HS-5 (cell line): Measurements from ENCODE around the gene CCDC170.
"Not testable (repeated sequence)": the region's sequence is repeated elsewhere in the genome, so short reads cannot be mapped to it uniquely, and the experiment has no call there.

Experiments
- DNase-seq: peaks from one replicate; pipeline ENCODE4 v3.0.0-alpha.2; 2012; ENCODE audit warnings: low read depth

CCDC170 gene

GRCh38 chr6:151494235-151494935 is 568 bp downstream of the CCDC170 start:
- DNase-seq: no peak

- DNase-seq: no peak
Measured at GRCh38 chr6:151494936-151495320, 1.1 kb downstream of the CCDC170 start.

GRCh38 chr6:151495380-151495779 is 1.6 kb downstream of the CCDC170 start:
- no peak for DNase-seq

- DNase-seq: no peak
Measured at GRCh38 chr6:151497905-151498304, 4.1 kb downstream of the CCDC170 start.

GRCh38 chr6:151498327-151498726 is 4.5 kb downstream of the CCDC170 start:
- DNase-seq: no peak

GRCh38 chr6:151499551-151499950 is 5.7 kb downstream of the CCDC170 start:
- DNase-seq: no peak

GRCh38 chr6:151501511-151502136 is 7.8 kb downstream of the CCDC170 start:
- DNase-seq: no peak

- DNase-seq: peak; percentile 43
Measured at GRCh38 chr6:151502499-151502898, 8.7 kb downstream of the CCDC170 start.

- no peak for DNase-seq
Measured at GRCh38 chr6:151506761-151507160, 12.9 kb downstream of the CCDC170 start.

GRCh38 chr6:151509048-151509447 is 15.2 kb downstream of the CCDC170 start:
- no peak for DNase-seq

GRCh38 chr6:151512481-151512880 is 18.7 kb downstream of the CCDC170 start:
- no peak for DNase-seq

GRCh38 chr6:151514000-151514730 is 20.3 kb downstream of the CCDC170 start:
- DNase-seq: no peak

- not testable (repeated sequence) for DNase-seq
Measured at GRCh38 chr6:151518992-151519391, 25.2 kb downstream of the CCDC170 start.

- DNase-seq: no peak
Measured at GRCh38 chr6:151523034-151523433, 29.2 kb downstream of the CCDC170 start.

- DNase-seq: no peak
Measured at GRCh38 chr6:151524059-151524458, 30.2 kb downstream of the CCDC170 start.

- no peak for DNase-seq
Measured at GRCh38 chr6:151534576-151534975, 40.8 kb downstream of the CCDC170 start.

GRCh38 chr6:151535476-151536187 is 41.8 kb downstream of the CCDC170 start:
- DNase-seq: no peak

GRCh38 chr6:151536188-151536479 is 42.3 kb downstream of the CCDC170 start:
- DNase-seq: no peak

- no peak for DNase-seq
Measured at GRCh38 chr6:151537556-151537955, 43.7 kb downstream of the CCDC170 start.

- DNase-seq: no peak
Measured at GRCh38 chr6:151539506-151540268, 45.9 kb downstream of the CCDC170 start.

GRCh38 chr6:151544453-151544852 is 50.6 kb downstream of the CCDC170 start:
- DNase-seq: no peak

- DNase-seq: not testable (repeated sequence)
Measured at GRCh38 chr6:151544884-151545283, 51.1 kb downstream of the CCDC170 start.
